CD4-positive, alpha-beta T cell treated with Interleukin-15 for 4 hours (primary cell): ENCODE results near the gene ARL6IP4.

Source experiments
- DNase-seq: peaks from one replicate; pipeline ENCODE4 v3.0.0-alpha.2; 2020; ENCODE audit warnings: low spot score

Gene ARL6IP4

GRCh38 chr12:122978507-122978955, 1.9 kb upstream of the ARL6IP4 start:
- no peak for DNase-seq

DNA sequence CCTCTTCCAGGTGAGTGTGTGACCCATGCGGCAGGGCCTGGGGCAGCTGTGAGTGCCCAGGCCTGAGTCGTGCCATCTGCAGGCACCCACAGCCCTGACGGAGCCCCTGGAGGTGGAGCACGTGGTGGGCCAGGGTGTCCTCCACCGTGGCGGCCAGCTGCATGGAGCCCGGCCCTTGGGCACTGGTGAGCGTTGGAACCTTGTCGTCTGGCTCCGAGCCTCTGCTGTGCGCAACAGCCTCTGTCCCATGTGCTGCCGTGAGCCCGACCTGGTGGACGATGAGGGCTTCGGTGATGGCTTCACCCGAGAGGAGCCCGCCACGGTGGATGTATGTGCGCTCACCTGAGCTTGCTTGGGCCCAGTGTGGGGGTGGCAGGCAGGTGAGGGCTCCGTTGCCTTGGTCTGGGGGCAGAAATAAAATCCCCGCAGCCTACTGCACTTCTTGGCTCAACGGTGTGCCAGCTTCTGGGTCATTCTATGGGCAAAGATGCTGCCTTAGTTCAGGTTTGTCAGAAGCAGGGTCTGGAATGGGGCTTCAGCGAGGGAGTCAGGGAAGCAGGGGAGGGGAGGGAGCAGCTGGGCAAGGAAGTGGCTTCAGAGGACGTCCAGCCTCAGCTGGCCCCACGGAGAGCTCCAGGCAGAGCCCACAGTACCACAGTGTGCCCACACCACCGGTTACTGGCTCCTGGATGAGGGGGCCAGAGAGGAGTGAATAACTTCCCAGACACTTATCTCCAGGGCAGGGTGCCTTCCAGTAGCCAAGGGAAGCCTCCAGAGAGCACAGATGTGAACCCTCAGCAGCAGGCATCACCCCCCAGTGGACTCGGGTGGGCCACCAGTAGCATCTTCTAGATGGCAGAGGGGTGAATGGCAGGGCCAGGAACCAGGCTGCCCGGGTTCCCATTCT, 1.2 kb upstream of the ARL6IP4 start:
- no peak for DNase-seq

DNA sequence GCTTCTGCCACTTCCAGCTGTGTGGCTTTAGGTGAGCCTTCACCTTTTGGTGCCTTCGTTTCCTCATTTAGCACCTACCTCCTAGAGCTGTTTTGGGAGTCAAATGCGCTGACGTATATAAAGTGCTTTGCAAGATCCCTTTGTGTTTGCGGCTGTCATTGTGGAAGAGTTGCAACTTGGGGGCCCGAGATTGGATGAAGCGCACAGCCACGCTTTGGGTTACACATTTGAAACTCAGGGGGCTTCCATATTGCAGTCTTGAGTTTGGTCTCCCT, 636 bp upstream of the ARL6IP4 start:
- no peak for DNase-seq

GRCh38 chr12:122981036-122981471, 573 bp downstream of the ARL6IP4 start:
- peak; percentile 10 for DNase-seq

GRCh38 chr12:122981587-122982476, 1.4 kb downstream of the ARL6IP4 start:
- no peak for DNase-seq

- DNase-seq, result no peak
These were observed 2.0 kb downstream of the ARL6IP4 start for GRCh38 chr12:122982477-122982815.

DNA sequence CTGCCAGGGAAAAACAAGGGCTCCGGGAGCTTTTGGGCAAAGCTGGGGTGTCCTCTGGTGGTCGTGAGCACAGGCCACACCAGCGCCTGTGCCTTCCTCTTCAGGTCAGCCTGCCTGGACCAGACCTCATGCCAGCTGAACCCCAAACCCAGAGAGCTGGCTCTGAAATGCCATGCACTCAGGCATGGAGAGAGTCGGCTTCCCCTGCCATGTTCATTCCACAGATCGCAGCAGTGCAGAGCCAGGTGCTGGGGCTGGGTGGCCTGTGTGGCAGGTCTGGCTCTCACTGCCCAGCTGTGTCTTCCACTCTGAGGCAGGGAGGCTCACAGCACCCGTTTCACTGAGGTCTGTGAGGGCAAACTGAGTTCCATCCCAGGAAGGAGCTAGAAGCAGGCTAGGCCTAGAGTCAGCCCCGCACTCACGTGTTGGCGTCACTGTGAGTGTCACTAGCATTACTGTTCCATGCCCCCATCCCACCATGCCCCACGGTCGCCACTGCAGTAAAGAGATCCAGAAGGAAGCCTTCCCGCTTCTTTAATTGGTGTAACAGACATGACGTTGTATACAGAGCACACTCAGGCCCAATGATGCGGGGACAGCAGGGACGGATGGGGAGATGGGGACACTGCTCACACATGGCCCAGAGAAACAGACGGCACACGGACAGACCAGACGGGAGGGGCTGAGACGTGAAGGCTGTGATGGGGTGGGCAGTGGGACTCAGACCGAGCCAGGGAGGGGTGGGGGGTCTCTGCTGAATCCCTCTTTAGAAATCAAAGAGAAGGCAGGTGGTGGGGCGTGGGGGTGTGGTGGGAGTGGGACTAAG, 2.7 kb downstream of the ARL6IP4 start:
- no peak for DNase-seq

DNA sequence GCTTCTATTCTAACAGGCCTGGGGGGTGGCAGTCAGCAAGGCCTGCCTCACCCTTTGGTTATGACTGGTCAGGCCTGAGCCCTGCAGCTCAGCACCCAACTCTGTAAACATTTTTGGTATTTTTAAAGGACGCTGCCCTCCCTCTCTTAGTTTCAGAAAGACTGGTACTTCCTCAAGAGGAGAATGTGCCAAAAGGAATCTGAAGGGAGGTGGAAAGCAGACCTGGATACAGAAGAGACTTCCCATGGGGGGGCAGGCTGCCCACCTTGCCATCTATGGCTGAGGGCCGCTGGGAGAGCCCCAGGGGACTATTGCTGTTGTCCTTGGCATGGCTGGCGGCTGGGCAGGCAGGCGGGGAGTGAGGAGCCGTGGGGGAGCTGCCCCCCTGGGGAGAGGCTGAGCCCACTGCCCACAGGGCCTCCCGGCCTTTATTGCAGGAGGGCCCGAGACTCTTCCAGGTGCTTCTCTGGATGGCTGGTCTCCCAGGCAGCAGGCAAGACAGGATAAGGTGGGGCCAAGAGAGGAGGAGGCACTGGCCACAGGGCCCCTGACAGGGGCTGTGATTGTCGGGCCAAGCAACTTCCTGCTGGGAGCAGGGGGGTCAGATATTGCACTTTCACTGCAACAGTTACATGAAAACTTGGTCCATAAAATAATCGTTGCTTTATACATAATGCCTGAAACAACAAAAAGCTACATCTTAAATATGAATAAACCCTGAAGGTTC, 3.5 kb downstream of the ARL6IP4 start:
- no peak for DNase-seq

DNA sequence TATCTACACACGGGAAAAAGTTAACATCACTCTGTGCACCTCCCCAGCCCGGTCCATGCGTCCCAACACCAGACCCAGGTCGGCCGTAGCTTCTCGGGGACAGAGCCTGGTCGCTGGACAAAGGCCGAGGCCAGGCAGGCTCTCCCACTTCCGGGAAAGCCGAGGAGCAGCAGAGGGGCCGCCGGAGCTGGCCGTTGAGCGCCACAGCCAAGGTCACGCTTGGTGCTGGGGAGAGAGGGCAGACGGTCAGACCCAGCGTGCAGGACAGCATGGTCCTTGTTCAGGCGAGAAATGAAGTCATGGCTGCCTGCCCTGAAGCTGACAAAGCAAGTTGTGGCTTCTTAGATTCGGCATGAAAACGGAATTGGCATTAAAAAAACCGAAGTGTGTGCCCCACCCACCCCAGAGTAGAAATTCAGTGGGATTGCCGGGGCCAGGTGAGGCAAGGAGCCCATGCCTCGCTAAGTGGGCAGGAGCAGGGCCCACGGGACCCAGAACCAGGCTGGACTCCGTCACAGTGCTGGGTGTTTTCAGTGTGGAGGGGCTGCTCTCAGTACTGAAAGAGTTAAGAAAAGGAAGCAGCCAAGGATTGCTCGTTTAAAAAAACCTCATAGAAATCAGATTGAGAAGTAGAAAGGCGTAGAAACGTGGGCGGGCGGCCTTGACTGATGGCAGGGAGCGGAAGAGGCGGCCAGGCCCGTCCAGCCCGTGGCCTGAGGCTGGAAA, 4.3 kb downstream of the ARL6IP4 start:
- no peak for DNase-seq

GRCh38 chr12:122985338-122986257, 5.1 kb downstream of the ARL6IP4 start:
- DNase-seq, result no peak

DNA sequence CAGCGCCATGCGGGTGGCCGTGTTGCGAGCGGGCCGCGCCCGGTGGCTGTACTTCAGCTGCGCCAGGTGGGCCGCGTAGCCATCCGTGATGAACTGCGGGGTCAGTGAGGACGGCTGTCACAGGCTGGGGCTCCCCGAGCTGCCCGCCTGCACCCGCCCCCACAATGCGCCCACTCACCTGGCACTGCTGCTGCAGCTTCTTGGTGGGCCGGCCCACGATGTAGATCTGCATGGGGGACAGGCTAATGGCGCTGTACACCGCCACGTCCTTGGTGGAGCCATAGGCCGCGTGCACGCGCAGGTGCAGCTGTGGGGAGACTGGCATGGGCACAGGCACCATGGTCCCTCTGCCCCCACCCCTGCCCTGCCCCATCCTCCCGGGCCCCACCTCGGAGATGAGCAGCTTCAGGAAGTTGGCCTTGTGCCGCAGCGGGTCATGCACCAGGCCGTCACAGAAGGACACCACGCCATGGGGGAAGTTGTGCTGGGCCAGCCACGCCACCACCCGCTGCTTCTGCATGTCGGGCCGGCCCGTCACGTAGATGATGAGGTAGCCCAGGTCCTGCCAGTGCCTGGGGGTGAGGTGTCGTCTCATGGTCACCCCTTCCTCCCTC, 5.9 kb downstream of the ARL6IP4 start:
- no peak for DNase-seq

DNA sequence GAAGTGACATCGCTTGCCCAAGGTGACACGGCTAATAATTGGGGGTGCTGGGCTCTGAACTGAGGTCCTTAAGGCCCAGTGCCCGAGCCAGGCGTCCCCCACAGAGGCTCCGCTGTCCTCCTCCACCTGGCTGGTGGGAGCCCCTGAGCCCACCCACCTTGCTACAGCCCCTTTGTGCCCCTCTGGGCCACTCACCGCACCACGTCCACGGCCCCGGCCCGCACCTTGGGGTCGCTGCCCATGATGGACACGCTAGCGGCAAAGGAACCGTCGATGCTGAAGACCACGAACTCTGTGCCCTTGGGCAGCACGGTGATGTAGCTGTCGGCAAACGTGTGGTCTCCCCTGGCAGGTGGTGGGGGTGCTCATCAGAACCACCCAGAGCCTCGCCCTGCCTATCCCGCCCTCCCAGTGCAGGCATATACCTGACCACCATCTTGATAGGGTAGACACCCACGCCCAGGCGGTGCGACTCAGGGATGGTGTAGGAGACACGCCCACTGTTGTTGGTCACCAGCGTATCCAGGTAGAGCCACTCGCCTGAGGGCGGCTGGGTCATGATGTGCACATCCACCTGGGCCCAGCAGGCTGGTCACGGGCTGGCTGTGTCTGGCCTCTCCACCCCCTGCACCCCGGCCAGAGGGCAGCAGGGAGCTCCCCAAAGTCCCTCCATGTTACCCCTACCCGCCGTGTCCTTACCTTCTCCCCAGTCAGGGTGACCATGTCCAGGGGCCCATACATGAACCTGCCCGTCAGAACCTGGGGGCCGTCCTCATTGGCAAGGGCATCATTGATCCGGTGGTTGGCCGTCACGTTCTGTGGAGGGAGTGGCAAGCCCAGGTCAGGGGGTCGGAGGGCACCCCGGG, 6.8 kb downstream of the ARL6IP4 start:
- no peak for DNase-seq

- no peak for DNase-seq
These were observed 7.6 kb downstream of the ARL6IP4 start for GRCh38 chr12:122988036-122988435.

DNA sequence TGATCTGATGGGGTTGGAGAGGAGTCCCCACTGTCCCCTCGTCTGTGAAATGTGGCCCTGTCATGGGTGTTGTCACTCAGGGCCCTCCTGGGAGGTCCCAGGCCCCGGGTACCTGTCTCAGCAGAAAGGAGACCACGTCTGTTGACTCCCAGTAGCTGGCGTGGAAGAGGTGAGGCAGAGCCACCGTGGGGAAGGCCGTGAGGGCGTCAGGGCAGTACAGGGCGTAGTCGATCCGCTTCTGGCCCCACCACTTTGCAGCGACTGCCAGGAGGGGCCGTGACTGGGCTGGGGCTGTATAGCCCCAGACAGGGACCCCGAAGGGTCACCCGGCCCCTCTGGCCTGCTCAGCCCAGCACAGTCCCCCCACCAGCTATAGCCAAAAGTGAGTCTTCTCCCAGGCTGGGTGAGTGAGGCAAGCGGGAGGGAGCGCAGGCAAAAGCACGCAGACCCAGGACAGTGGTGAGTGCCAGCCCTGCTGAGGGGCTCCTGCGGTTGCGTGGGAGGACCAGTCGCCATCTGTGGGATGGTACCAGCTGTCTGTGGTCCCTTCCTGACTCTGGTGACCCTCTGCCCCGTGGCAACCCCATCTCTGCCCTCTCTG, 8.2 kb downstream of the ARL6IP4 start:
- DNase-seq, result no peak

DNA sequence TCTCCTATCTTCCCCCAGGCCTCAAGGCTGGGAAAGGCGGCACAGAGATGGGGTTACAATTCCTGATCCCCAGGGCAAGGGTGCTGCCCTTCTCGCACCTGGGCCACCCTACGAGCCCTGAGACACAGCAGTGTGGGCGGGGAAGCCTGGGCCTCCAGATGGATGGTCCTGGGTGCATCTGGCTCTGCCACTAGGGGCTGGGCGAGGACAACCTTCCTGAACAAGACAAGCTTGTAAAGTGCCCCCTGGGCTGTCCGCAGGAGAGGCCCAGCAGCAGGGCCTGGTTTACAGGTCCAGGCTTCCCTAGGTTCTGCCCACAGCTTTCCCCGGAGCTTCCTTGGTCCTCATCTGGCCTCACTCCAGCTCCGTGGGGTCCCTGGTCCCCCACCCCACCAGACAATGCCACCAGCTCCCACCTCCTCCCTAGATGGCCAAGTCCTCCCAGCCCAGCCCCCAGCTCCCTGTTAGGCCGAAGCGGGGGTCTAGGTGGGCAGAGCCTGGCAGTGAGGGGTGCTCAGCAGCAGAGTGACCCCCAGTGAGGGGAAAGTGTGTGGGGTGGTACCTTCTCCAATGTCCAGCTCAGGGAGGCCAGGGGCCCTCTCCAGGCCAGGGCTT, 8.9 kb downstream of the ARL6IP4 start:
- no peak for DNase-seq

DNA sequence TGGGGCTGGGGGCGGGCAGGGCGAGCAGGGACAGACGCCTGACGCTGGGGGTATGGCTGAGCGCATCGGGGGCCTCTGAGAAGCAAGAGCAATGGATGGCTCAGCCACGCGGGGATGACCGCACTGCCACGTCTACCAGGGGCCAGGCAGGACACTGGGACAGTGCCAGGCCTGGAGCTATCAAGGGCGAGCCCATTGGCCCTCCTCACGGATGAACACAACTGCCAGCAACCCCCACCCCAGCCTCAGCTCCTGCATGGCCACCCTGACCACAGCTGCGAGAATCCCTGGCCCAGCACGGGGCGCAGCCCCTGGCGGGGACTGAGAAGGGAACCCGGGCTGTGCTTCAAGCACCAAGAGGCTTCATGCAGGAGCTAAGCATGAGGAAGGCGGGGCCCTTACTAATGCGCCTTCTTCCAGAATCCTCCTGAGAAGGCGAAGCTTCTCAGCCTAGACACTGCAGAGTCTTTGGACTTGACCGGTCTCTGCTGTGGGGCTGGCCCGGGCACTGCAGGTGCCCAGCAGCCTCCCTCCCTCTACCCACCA, 9.5 kb downstream of the ARL6IP4 start:
- DNase-seq, result no peak

GRCh38 chr12:122990561-122990960, 10.1 kb downstream of the ARL6IP4 start:
- DNase-seq, result no peak
